ENCODE results near the gene INPP5A. TPM values are rescaled to one million over a fixed set of nuclear protein-coding genes. Genes with fewer than 3 reads are reported as not detected.

Gene INPP5A
- total RNA-seq, 2 donors from 2014 or later: 20.7 to 26.7 TPM

GRCh38 chr10:132616996-132617736 lies 79.6 kb downstream of the INPP5A start:
- DNase-seq: no peak
- Mint-ChIP-seq H3K27ac (no peak overlapping the region), H3K36me3 (ENCODE audit: low read depth) (peaks cover 34% of the 10 kb centered on the region), H3K4me3 (no peak overlapping the region), H3K4me1 (peaks cover 1% of the 10 kb centered on the region), H3K27me3 (ENCODE audit: insufficient read depth) (peaks cover 16% of the 10 kb centered on the region), H3K9me3 (peaks cover 39% of the 10 kb centered on the region)
- Histone ChIP-seq H3K9me3 (ENCODE audit: control insufficient read depth, low read length) (peaks cover 39% of the 10 kb centered on the region), H3K27me3 (ENCODE audit: control insufficient read depth, insufficient read depth, low read length, poor library complexity, severe bottlenecking) (no peaks in the 10 kb centered on the region), H3K36me3 (ENCODE audit: control insufficient read depth, insufficient read depth, low read length) (no peaks in the 10 kb centered on the region), H3K27ac (ENCODE audit: low read depth, low read length) (no peak overlapping the region), H3K4me3 (ENCODE audit: low read length) (no peak overlapping the region), H3K4me1 (ENCODE audit: control insufficient read depth, insufficient read depth, low read length) (no peaks in the 10 kb centered on the region), H3K9ac (ENCODE audit: extremely low read depth, low read length, poor library complexity, severe bottlenecking) (no peak overlapping the region)
- TF ChIP-seq, protein P1, sequence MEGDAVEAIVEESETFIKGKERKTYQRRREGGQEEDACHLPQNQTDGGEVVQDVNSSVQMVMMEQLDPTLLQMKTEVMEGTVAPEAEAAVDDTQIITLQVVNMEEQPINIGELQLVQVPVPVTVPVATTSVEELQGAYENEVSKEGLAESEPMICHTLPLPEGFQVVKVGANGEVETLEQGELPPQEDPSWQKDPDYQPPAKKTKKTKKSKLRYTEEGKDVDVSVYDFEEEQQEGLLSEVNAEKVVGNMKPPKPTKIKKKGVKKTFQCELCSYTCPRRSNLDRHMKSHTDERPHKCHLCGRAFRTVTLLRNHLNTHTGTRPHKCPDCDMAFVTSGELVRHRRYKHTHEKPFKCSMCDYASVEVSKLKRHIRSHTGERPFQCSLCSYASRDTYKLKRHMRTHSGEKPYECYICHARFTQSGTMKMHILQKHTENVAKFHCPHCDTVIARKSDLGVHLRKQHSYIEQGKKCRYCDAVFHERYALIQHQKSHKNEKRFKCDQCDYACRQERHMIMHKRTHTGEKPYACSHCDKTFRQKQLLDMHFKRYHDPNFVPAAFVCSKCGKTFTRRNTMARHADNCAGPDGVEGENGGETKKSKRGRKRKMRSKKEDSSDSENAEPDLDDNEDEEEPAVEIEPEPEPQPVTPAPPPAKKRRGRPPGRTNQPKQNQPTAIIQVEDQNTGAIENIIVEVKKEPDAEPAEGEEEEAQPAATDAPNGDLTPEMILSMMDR (conservative IDR thresholded peaks at IDR 0.05): no peak
- WGBS, 2 experiments (ENCODE audit: insufficient coverage in 1 of 2, insufficient read length in 1 of 2): 94 to 95% methylated on average over 17 to 20 of the region's 20 CpGs

GRCh38 chr10:132617737-132618052 lies 80.1 kb downstream of the INPP5A start:
- Histone ChIP-seq H3K4me1 (ENCODE audit: control insufficient read depth, insufficient read depth, low read length) (no peaks in the 10 kb centered on the region), H3K9me3 (ENCODE audit: control insufficient read depth, low read length) (peaks cover 39% of the 10 kb centered on the region), H3K9ac (ENCODE audit: extremely low read depth, low read length, poor library complexity, severe bottlenecking) (no peak overlapping the region), H3K36me3 (ENCODE audit: control insufficient read depth, insufficient read depth, low read length) (no peaks in the 10 kb centered on the region), H3K4me3 (ENCODE audit: low read length) (no peak overlapping the region), H3K27ac (ENCODE audit: low read depth, low read length) (no peak overlapping the region), H3K27me3 (ENCODE audit: control insufficient read depth, insufficient read depth, low read length, poor library complexity, severe bottlenecking) (no peaks in the 10 kb centered on the region)
- no peak overlapping the region for H3K27ac Mint-ChIP-seq
- H3K4me1 Mint-ChIP-seq: no peaks in the 10 kb centered on the region
- H3K36me3 Mint-ChIP-seq (ENCODE audit: low read depth): peaks cover 34% of the 10 kb centered on the region
- H3K4me3 Mint-ChIP-seq: no peak overlapping the region
- WGBS, 2 experiments (ENCODE audit: insufficient coverage in 1 of 2, insufficient read length in 1 of 2): 80 to 97% methylated on average over 1 to 2 of the region's 2 CpGs
- H3K9me3 Mint-ChIP-seq: peaks cover 39% of the 10 kb centered on the region
- peaks cover 16% of the 10 kb centered on the region for H3K27me3 Mint-ChIP-seq (ENCODE audit: insufficient read depth)
- TF ChIP-seq, protein P1 (conservative IDR thresholded peaks at IDR 0.05): no peak
- no peak for DNase-seq

DNA sequence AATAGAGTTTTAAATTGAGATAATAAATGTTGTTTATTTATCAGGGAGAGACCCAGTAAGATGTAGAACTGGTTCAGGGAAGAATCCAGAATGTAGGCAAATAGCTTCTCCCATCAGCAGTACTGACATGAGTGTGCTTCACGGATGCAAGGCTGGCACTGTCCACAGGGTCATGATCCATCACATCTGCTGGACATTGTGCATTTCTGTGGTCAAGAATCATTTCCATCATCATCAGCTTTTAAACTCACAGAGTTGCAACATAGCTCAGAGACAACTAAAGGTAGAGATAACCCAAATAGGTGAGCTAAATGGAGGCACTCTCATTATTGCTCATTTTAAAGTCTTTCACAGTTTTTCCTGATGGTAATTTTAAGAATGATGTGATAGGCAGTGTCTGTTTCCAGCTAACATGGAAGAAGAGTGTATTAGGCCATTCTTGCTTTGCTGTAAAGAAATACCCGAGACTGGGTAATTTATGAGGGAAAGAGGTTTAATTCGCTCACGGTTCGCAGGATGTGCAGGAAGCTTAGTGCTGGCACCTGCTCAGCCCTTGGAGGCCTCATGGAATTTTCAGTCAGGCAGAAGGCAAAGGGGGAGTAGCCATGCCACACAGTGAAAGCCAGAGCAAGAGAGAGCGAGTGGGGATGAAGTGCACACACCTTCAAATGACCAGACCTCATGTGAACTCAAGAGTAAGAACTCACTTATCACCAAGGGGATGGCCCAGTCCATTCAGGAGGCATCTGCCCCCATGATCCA lies 80.8 kb downstream of the INPP5A start:
- no peak overlapping the region for H3K4me3 ChIP-seq (ENCODE audit: low read length)
- no peaks in the 10 kb centered on the region for H3K27me3 ChIP-seq (ENCODE audit: control insufficient read depth, insufficient read depth, low read length, poor library complexity, severe bottlenecking)
- TF ChIP-seq, protein P1 (conservative IDR thresholded peaks at IDR 0.05): no peak
- H3K4me1 Mint-ChIP-seq: no peaks in the 10 kb centered on the region
- no peaks in the 10 kb centered on the region for H3K36me3 ChIP-seq (ENCODE audit: control insufficient read depth, insufficient read depth, low read length)
- H3K36me3 Mint-ChIP-seq (ENCODE audit: low read depth): peaks cover 34% of the 10 kb centered on the region
- no peak overlapping the region for H3K27ac ChIP-seq (ENCODE audit: low read depth, low read length)
- H3K9me3 ChIP-seq (ENCODE audit: control insufficient read depth, low read length): peaks cover 39% of the 10 kb centered on the region
- no peaks in the 10 kb centered on the region for H3K4me1 ChIP-seq (ENCODE audit: control insufficient read depth, insufficient read depth, low read length)
- H3K4me3 Mint-ChIP-seq: no peak overlapping the region
- H3K27ac Mint-ChIP-seq: no peak overlapping the region
- H3K27me3 Mint-ChIP-seq (ENCODE audit: insufficient read depth): peaks cover 16% of the 10 kb centered on the region
- 88 to 98% methylated on average over 5 to 6 of the region's 6 CpGs for WGBS, 2 experiments (ENCODE audit: insufficient coverage in 1 of 2, insufficient read length in 1 of 2)
- no peak for DNase-seq
- no peak overlapping the region for H3K9ac ChIP-seq (ENCODE audit: extremely low read depth, low read length, poor library complexity, severe bottlenecking)
- peaks cover 39% of the 10 kb centered on the region for H3K9me3 Mint-ChIP-seq
